NCI-H345 treated with DMSO at 0.1 percent for 48 hours (cell line): Measurements from ENCODE around the gene ZNF423.

Experiments used
- DNase-seq: peaks from one replicate; lab custom pipeline; 2025; ENCODE audit not compliant: unreplicated experiment; lab: John Stamatoyannopoulos, UW

Gene ZNF423

GRCh38 chr16:49467540-49468372 lies 388.2 kb downstream of the ZNF423 start:
- DNase-seq, result no peak

- DNase-seq, result no peak
These were observed 389.0 kb downstream of the ZNF423 start for GRCh38 chr16:49466881-49467280.

- no peak for DNase-seq
These were observed 389.4 kb downstream of the ZNF423 start for GRCh38 chr16:49466529-49466831.

- DNase-seq, result no peak
These were observed 390.0 kb downstream of the ZNF423 start for GRCh38 chr16:49465661-49466528.

GRCh38 chr16:49464877-49465504 lies 390.9 kb downstream of the ZNF423 start:
- no peak for DNase-seq

- DNase-seq, result no peak
These were observed 391.8 kb downstream of the ZNF423 start for GRCh38 chr16:49464093-49464492.

GRCh38 chr16:49463529-49463928 lies 392.4 kb downstream of the ZNF423 start:
- DNase-seq, result no peak

- DNase-seq, result no peak
These were observed 392.9 kb downstream of the ZNF423 start for GRCh38 chr16:49462989-49463371.

GRCh38 chr16:49462362-49462988 lies 393.4 kb downstream of the ZNF423 start:
- DNase-seq, result no peak

- no peak for DNase-seq
These were observed 394.4 kb downstream of the ZNF423 start for GRCh38 chr16:49461517-49461951.

GRCh38 chr16:49460786-49461470 lies 395.0 kb downstream of the ZNF423 start:
- DNase-seq, result no peak

- no peak for DNase-seq
These were observed 395.8 kb downstream of the ZNF423 start for GRCh38 chr16:49459953-49460735.

GRCh38 chr16:49458656-49459445 lies 397.1 kb downstream of the ZNF423 start:
- DNase-seq, result no peak

GRCh38 chr16:49458243-49458642 lies 397.7 kb downstream of the ZNF423 start:
- no peak for DNase-seq

GRCh38 chr16:49457196-49457595 lies 398.7 kb downstream of the ZNF423 start:
- no peak for DNase-seq

- no peak for DNase-seq
These were observed 399.1 kb downstream of the ZNF423 start for GRCh38 chr16:49456763-49457162.

GRCh38 chr16:49455991-49456745 lies 399.7 kb downstream of the ZNF423 start:
- no peak for DNase-seq

GRCh38 chr16:49455181-49455990 lies 400.5 kb downstream of the ZNF423 start:
- DNase-seq, result no peak
